ENCODE measurements around the gene OMP. TPM values are rescaled to one million over a fixed set of nuclear protein-coding genes. Genes with fewer than 3 reads are reported as not detected.

The OMP gene
- total RNA-seq, 2 experiments from 2014 or later, result not detected

DNA sequence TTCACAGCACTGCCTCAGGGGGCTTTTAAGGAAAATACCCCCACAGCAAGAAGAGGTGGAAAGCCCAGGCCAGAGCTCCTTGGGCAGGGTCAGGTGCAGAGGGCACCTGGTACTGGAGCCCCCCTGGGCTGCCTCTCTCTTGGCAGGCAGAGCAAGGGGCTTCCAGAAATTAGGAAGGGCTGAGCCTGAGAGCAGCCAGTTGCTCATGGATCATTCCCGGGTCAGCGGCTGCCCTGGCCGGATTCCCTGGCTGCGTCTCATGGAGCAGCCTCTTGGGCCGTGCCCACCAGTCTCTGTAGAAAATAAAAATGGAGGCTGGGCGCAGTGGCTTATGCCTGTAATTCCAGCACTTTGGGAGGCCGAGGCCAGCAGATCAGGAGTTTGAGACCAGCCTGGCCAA, 10.3 kb upstream of the OMP start:
- CTCF ChIA-PET (ENCODE audit: unreplicated experiment), result interaction anchor here (1.8 kb wide), 1 partner anchor 45 kb away, joined by 11 read pairs; no protein-coding TSS in a partner anchor
- TF ChIP-seq EZH2phosphoT487 (IDR thresholded peaks at IDR 0.05; ENCODE audit: borderline replicate concordance, low read depth, low read length), result no peak
- TF ChIP-seq, protein P1, sequence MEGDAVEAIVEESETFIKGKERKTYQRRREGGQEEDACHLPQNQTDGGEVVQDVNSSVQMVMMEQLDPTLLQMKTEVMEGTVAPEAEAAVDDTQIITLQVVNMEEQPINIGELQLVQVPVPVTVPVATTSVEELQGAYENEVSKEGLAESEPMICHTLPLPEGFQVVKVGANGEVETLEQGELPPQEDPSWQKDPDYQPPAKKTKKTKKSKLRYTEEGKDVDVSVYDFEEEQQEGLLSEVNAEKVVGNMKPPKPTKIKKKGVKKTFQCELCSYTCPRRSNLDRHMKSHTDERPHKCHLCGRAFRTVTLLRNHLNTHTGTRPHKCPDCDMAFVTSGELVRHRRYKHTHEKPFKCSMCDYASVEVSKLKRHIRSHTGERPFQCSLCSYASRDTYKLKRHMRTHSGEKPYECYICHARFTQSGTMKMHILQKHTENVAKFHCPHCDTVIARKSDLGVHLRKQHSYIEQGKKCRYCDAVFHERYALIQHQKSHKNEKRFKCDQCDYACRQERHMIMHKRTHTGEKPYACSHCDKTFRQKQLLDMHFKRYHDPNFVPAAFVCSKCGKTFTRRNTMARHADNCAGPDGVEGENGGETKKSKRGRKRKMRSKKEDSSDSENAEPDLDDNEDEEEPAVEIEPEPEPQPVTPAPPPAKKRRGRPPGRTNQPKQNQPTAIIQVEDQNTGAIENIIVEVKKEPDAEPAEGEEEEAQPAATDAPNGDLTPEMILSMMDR (conservative IDR thresholded peaks at IDR 0.05; ENCODE audit: low read length), result no peak

DNA sequence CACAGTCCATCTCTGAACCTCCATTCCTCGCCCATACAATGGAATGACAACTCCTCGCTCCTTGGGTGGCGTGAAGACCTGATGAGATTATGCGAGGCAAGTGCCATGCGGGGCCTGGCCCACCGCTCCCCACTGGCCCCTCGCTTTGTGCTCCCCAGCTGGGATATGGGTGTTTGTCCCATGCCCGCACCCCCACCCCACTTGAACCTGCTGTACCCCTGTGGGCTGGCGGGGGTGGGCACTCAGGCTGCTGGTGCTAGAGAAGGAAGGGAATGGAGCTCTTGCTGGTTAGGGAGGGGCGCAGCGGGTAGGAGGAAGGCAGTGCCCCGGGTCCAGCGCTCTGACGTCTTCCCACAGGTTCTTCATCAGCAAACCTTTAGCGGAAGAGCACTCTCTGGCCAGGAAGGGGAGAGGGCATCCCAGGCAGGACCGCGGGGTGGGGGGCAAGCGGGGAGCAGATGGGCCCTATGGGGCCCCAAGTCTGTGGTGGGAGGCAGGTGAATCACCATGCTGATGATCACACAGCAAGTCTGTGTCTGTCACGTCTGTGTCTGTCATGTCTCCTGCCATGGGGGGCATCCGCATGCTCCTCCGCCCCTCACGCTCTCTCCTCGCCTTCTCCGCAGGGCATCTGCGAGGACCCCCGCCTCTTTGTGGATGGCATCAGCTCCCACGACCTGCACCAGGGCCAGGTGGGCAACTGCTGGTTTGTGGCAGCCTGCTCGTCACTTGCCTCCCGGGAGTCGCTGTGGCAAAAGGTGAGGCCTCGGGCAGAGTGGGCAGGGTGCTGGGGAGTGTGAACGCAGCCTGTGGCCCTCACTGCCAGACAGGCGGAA, 9.4 kb upstream of the OMP start:
- ChIA-PET CTCF (ENCODE audit: unreplicated experiment) (no interaction called here), POLR2A (no interaction called here)
- no peak for DNase-seq (ENCODE audit: low spot score)
- H3K9me3 ChIP-seq (ENCODE audit: low read length), result no peaks in the 10 kb centered on the region
- no TSS peak for BruUV-seq (replicated peaks)
- no peak overlapping the region for H2AFZ ChIP-seq (ENCODE audit: low read length)
- H3K79me2 ChIP-seq (ENCODE audit: insufficient read depth, low read depth, low read length), result no peaks in the 10 kb centered on the region
- intact Hi-C loops (cut with micrococcal nuclease; ENCODE audit: unreplicated experiment), result no loop called here
- no peak overlapping the region for H3K4me2 ChIP-seq (ENCODE audit: low read length)
- no peak overlapping the region for H3K27ac ChIP-seq (ENCODE audit: low read depth, low read length, poor library complexity, severe bottlenecking)
- no peak overlapping the region for H3K4me3 ChIP-seq (ENCODE audit: low read depth, low read length, poor library complexity, severe bottlenecking)
- no peaks in the 10 kb centered on the region for H3K4me1 ChIP-seq (ENCODE audit: insufficient read depth, low read length, poor library complexity, severe bottlenecking)
- no peaks in the 10 kb centered on the region for H4K20me1 ChIP-seq (ENCODE audit: insufficient read depth, low read length)
- TF ChIP-seq, protein P1 (conservative IDR thresholded peaks at IDR 0.05; ENCODE audit: low read length), result no peak
- no peak for TF ChIP-seq EZH2phosphoT487 (IDR thresholded peaks at IDR 0.05; ENCODE audit: borderline replicate concordance, low read depth, low read length)
- H3K9me2 ChIP-seq (ENCODE audit: insufficient read depth, low read length), result no peaks in the 10 kb centered on the region
- H3K36me3 ChIP-seq (ENCODE audit: insufficient read depth, low read length), result no peaks in the 10 kb centered on the region

More for the DNA sequence above, 10.3 kb upstream of the OMP start:
- Histone ChIP-seq H3K9me2 (ENCODE audit: insufficient read depth, low read length) (no peaks in the 10 kb centered on the region), H3K79me2 (ENCODE audit: insufficient read depth, low read depth, low read length) (no peaks in the 10 kb centered on the region), H4K20me1 (ENCODE audit: insufficient read depth, low read length) (no peaks in the 10 kb centered on the region), H3K27ac (ENCODE audit: low read depth, low read length, poor library complexity, severe bottlenecking) (no peak overlapping the region), H3K36me3 (ENCODE audit: insufficient read depth, low read length) (no peaks in the 10 kb centered on the region), H3K4me2 (ENCODE audit: low read length) (no peak overlapping the region), H3K4me1 (ENCODE audit: insufficient read depth, low read length, poor library complexity, severe bottlenecking) (no peaks in the 10 kb centered on the region), H3K9me3 (ENCODE audit: low read length) (no peaks in the 10 kb centered on the region), H2AFZ (ENCODE audit: low read length) (no peak overlapping the region), H3K4me3 (ENCODE audit: low read depth, low read length, poor library complexity, severe bottlenecking) (no peak overlapping the region)
- no TSS peak for BruUV-seq (replicated peaks)
- intact Hi-C loops (cut with micrococcal nuclease; ENCODE audit: unreplicated experiment), result no loop called here
- POLR2A ChIA-PET, result no interaction called here
- no peak for DNase-seq (ENCODE audit: low spot score)

All from OCI-LY7 (cell line).